ENCODE measurements around the gene NT5C2.

Gene NT5C2

DNA sequence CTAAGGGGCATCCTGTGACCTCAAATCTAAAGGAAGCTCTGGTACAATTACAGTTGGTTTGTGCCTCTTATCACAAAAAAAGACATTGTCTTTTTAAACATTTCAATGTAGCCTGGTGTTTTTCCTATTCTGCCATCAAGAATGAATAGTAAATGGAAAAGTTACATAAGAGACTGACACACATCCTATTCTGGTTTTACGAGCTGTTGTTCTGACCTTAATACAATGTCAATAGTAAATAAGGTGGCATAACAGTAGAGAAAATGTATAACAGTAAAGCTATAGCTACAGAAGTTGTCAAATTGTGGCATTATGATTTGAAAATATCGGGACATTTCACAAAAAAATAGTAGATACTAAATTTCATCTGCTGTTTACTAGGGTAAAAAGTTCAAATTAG, 88.4 kb downstream of the NT5C2 start:
- in situ Hi-C loops (cut with HindIII; ENCODE audit: low pct_ligation_motif_present, low sequenced_read_pairs), result no loop called here
- H3K4me3 ChIP-seq (ENCODE audit: low read depth, low read length), result no peak overlapping the region
- no peak for TF ChIP-seq CTCF (IDR thresholded peaks at IDR 0.05; ENCODE audit: low read depth, low read length, missing control alignments)
- peaks cover 20% of the 10 kb centered on the region for H3K36me3 ChIP-seq (replicated peaks)
- no peaks in the 10 kb centered on the region for H3K27me3 ChIP-seq (replicated peaks)
- no peak overlapping the region for H3K27ac ChIP-seq
- DNase-seq, result no peak

GRCh38 chr10:103103989-103104388, 89.1 kb downstream of the NT5C2 start:
- Histone ChIP-seq H3K36me3 (replicated peaks) (peaks cover 26% of the 10 kb centered on the region), H3K4me3 (ENCODE audit: low read depth, low read length) (no peak overlapping the region), H3K27me3 (replicated peaks) (no peaks in the 10 kb centered on the region), H3K27ac (no peak overlapping the region)
- TF ChIP-seq CTCF (IDR thresholded peaks at IDR 0.05; ENCODE audit: low read depth, low read length, missing control alignments), result no peak
- in situ Hi-C loops (cut with HindIII; ENCODE audit: low pct_ligation_motif_present, low sequenced_read_pairs), result no loop called here
- no peak for DNase-seq

DNA sequence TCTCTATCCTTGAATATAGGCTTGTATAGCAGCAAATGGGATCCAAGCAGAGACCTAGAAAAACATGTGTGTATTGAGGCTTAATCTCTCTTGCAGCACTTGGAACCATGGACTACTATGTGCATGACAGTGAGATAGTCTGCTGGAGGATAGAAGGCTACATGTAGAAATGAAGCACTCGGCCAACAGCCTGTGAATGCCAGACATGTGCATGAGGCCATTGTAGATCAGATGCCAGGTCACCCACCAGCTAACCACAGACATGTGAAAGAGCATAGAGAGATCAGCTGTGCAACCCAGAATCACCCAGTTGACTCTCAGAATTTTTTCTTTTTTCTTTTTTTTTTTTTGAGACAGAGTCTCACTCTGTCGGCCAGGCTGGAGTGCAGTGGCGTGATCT, 90.9 kb downstream of the NT5C2 start:
- no peak for DNase-seq
- in situ Hi-C loops (cut with HindIII; ENCODE audit: low pct_ligation_motif_present, low sequenced_read_pairs), result no loop called here
- Histone ChIP-seq H3K4me3 (ENCODE audit: low read depth, low read length) (no peak overlapping the region), H3K27ac (no peak overlapping the region), H3K27me3 (replicated peaks) (no peaks in the 10 kb centered on the region), H3K36me3 (replicated peaks) (peaks cover 30% of the 10 kb centered on the region)
- TF ChIP-seq CTCF (IDR thresholded peaks at IDR 0.05; ENCODE audit: low read depth, low read length, missing control alignments), result no peak

- Histone ChIP-seq H3K36me3 (replicated peaks) (peaks cover 36% of the 10 kb centered on the region), H3K27me3 (replicated peaks) (no peaks in the 10 kb centered on the region), H3K4me3 (ENCODE audit: low read depth, low read length) (no peak overlapping the region), H3K27ac (no peak overlapping the region)
- in situ Hi-C loops (cut with HindIII; ENCODE audit: low pct_ligation_motif_present, low sequenced_read_pairs), result no loop called here
- no peak for DNase-seq
- no peak for TF ChIP-seq CTCF (IDR thresholded peaks at IDR 0.05; ENCODE audit: low read depth, low read length, missing control alignments)
These were observed 92.5 kb downstream of the NT5C2 start for GRCh38 chr10:103100620-103101019.

- H3K36me3 ChIP-seq (replicated peaks), result peaks cover 36% of the 10 kb centered on the region
- H3K4me3 ChIP-seq (ENCODE audit: low read depth, low read length), result no peak overlapping the region
- no peaks in the 10 kb centered on the region for H3K27me3 ChIP-seq (replicated peaks)
- H3K27ac ChIP-seq, result no peak overlapping the region
- in situ Hi-C loops (cut with HindIII; ENCODE audit: low pct_ligation_motif_present, low sequenced_read_pairs), result no loop called here
- no peak for DNase-seq
- TF ChIP-seq CTCF (IDR thresholded peaks at IDR 0.05; ENCODE audit: low read depth, low read length, missing control alignments), result no peak
These were observed 94.8 kb downstream of the NT5C2 start for GRCh38 chr10:103098240-103098639.

DNA sequence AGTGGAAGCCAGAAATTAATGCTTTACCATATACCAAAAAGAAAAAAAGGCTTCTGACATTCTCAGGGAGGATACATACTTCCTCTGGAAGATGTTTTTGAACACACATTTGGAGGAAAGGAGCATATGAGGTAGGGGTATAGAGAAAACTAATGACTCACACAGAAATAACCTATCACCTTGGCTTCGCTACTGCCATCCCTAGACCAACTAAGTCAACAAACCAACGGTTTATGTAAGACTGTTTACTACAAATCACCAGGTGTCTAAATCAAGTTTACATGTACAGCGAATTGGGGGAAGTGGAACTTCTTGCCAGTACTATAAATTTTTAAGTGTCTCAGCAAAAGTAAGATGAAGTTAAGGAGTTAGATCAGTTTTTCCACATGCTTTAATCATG, 96.9 kb downstream of the NT5C2 start:
- in situ Hi-C loops (cut with HindIII; ENCODE audit: low pct_ligation_motif_present, low sequenced_read_pairs), result no loop called here
- no peak for DNase-seq
- H3K4me3 ChIP-seq (ENCODE audit: low read depth, low read length), result no peak overlapping the region
- H3K27me3 ChIP-seq (replicated peaks), result no peaks in the 10 kb centered on the region
- TF ChIP-seq CTCF (IDR thresholded peaks at IDR 0.05; ENCODE audit: low read depth, low read length, missing control alignments), result no peak
- H3K27ac ChIP-seq, result no peak overlapping the region
- peaks cover 46% of the 10 kb centered on the region for H3K36me3 ChIP-seq (replicated peaks)
